G401 (cell line): ENCODE data around the gene KRTAP4-1. TPM values are rescaled to one million over a fixed set of nuclear protein-coding genes. Genes with fewer than 3 reads are reported as not detected.
"Not testable (repeated sequence)": the region's sequence is repeated elsewhere in the genome, so short reads cannot be mapped to it uniquely, and the experiment has no call there.

ENCODE experiments used
- DNase-seq: peaks from one replicate; pipeline ENCODE4 v3.0.0-alpha.2; 2015; ENCODE audit warnings: low spot score
- in situ Hi-C: cut with HindIII; loops from 2 replicates; pipeline ENCODE4 v1.10.0; 2016; ENCODE audit warnings: low sequenced_read_pairs, mixed read lengths
- total RNA-seq: library from RNA; depleted of rRNA; stranded (reverse); fragments of >200 nt; shearing (Covaris generic); gene quantifications from 2 replicates; pipeline ENCODE4 v1.2.3, GENCODE V29; 2014; rRNA removed

KRTAP4-1 gene
- total RNA-seq, 1 experiment from 2014 or later, result not detected

DNA sequence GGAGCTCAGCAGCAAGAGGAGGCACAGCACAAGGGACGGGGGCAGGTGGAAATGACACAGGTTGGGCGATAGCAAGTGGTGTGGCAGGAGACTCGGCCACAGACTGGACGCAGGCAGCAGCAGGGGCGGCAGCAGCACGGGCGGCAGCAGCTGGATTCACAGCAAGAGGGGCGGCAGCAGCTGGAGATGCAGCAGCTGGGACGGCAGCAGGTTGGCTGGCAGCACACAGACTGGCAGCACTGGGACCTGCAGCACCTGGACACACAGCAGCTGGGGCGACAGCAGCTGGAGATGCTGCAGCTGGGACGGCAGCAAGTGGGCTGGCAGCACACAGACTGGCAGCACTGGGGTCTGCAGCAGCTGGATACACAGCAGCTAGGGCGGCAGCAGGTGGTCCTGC is 44.8 kb downstream of the KRTAP4-1 start:
- in situ Hi-C loops, DNase-seq: not testable (repeated sequence)

Other genes with a start within 250 kb of the KRTAP4-1 start
- not detected in 2 replicates for gene KRT23, start 247.3 kb downstream of the KRTAP4-1 start, total RNA-seq
- gene KRT39, start 218.0 kb downstream of the KRTAP4-1 start, total RNA-seq, result not detected in 2 replicates
- not detected in 2 replicates for gene KRT40, start 200.6 kb downstream of the KRTAP4-1 start, total RNA-seq
- gene KRTAP3-3, start 190.7 kb downstream of the KRTAP4-1 start, total RNA-seq, result not detected in 2 replicates
- not detected in 2 replicates for gene KRTAP3-2, start 185.0 kb downstream of the KRTAP4-1 start, total RNA-seq
- gene KRTAP3-1, start 175.8 kb downstream of the KRTAP4-1 start, total RNA-seq, result not detected in 2 replicates
- not detected in 2 replicates for gene KRTAP1-5, start 157.7 kb downstream of the KRTAP4-1 start, total RNA-seq
- gene KRTAP1-4, start 154.7 kb downstream of the KRTAP4-1 start, total RNA-seq, result not detected in 2 replicates
- gene KRTAP1-3, start 150.0 kb downstream of the KRTAP4-1 start, total RNA-seq, result not detected in 2 replicates
- gene KRTAP1-1, start 143.5 kb downstream of the KRTAP4-1 start, total RNA-seq, result not detected in 2 replicates
- gene KRTAP2-1, start 137.6 kb downstream of the KRTAP4-1 start, total RNA-seq, result not detected in 2 replicates
- not detected in 2 replicates for gene KRTAP2-2, start 129.7 kb downstream of the KRTAP4-1 start, total RNA-seq
- gene KRTAP2-3, start 124.8 kb downstream of the KRTAP4-1 start, total RNA-seq, result not detected in 2 replicates
- gene KRTAP2-4, start 119.0 kb downstream of the KRTAP4-1 start, total RNA-seq, result not detected in 2 replicates
- not detected in 2 replicates for gene KRTAP4-7, start 100.8 kb downstream of the KRTAP4-1 start, total RNA-seq
- gene KRTAP4-8, start 86.8 kb downstream of the KRTAP4-1 start, total RNA-seq, result not detected in 2 replicates
- gene KRTAP4-16, start 82.7 kb downstream of the KRTAP4-1 start, total RNA-seq, result not detected in 2 replicates
- gene KRTAP4-9, start 79.5 kb downstream of the KRTAP4-1 start, total RNA-seq, result not detected in 2 replicates
- gene KRTAP4-11, start 66.5 kb downstream of the KRTAP4-1 start, total RNA-seq, result not detected in 2 replicates
- not detected in 2 replicates for gene KRTAP4-12, start 60.7 kb downstream of the KRTAP4-1 start, total RNA-seq
- gene KRTAP4-6, start 44.4 kb downstream of the KRTAP4-1 start, total RNA-seq, result not detected in 2 replicates
- not detected in 2 replicates for gene KRTAP4-5, start 35.1 kb downstream of the KRTAP4-1 start, total RNA-seq
- not detected in 2 replicates for gene KRTAP4-4, start 24.2 kb downstream of the KRTAP4-1 start, total RNA-seq
- not detected in 2 replicates for gene KRTAP4-3, start 16.7 kb downstream of the KRTAP4-1 start, total RNA-seq
- gene KRTAP4-2, start 6.7 kb downstream of the KRTAP4-1 start, total RNA-seq, result not detected in 2 replicates
- gene KRTAP9-1, start 5.0 kb upstream of the KRTAP4-1 start, total RNA-seq, result not detected in 2 replicates
- not detected in 2 replicates for gene KRTAP9-2, start 41.7 kb upstream of the KRTAP4-1 start, total RNA-seq
- not detected in 2 replicates for gene KRTAP9-3, start 47.5 kb upstream of the KRTAP4-1 start, total RNA-seq
- gene KRTAP9-8, start 53.1 kb upstream of the KRTAP4-1 start, total RNA-seq, result not detected in 2 replicates
- gene KRTAP9-4, start 64.8 kb upstream of the KRTAP4-1 start, total RNA-seq, result not detected in 2 replicates
- gene KRTAP9-9, start 70.5 kb upstream of the KRTAP4-1 start, total RNA-seq, result not detected in 2 replicates
- not detected in 2 replicates for gene KRTAP9-6, start 80.5 kb upstream of the KRTAP4-1 start, total RNA-seq
- gene KRTAP9-7, start 90.8 kb upstream of the KRTAP4-1 start, total RNA-seq, result not detected in 2 replicates
- not detected in 2 replicates for gene KRTAP29-1, start 117.9 kb upstream of the KRTAP4-1 start, total RNA-seq
- not detected in 2 replicates for gene KRTAP16-1, start 124.4 kb upstream of the KRTAP4-1 start, total RNA-seq
- gene KRTAP17-1, start 130.8 kb upstream of the KRTAP4-1 start, total RNA-seq, result not detected in 2 replicates
- not detected in 2 replicates for gene KRT33A, start 165.9 kb upstream of the KRTAP4-1 start, total RNA-seq
- gene KRT33B, start 184.9 kb upstream of the KRTAP4-1 start, total RNA-seq, result not detected in 2 replicates
- gene KRT34, start 197.4 kb upstream of the KRTAP4-1 start, total RNA-seq, result not detected in 2 replicates
- gene KRT31, start 212.7 kb upstream of the KRTAP4-1 start, total RNA-seq, result not detected in 2 replicates
- gene KRT37, start 239.7 kb upstream of the KRTAP4-1 start, total RNA-seq, result not detected in 2 replicates